Esophagus muscularis mucosa (tissue), 4 donors: Measurements from ENCODE around the gene UBTD2. TPM values are rescaled to one million over a fixed set of nuclear protein-coding genes. Genes with fewer than 3 reads are reported as not detected.

Experiments
- DNase-seq: peaks from one replicate; pipeline ENCODE4 v3.0.0-alpha.2; 2017; ENCODE audit errors: extremely low spot score
- H3K27ac ChIP-seq, 4 donors: fragments of 200-600 bp; sonication (generic); replicated peaks in 1 of 4; 1 replicate in 3 of 4; 2 replicates in 1 of 4; pipeline ENCODE4 v1.5.1; 2016 to 2019; ENCODE audit warnings: mild to moderate bottlenecking in 1 of 4
- H3K27me3 ChIP-seq, 4 donors: fragments of 200-600 bp; sonication (generic); one replicate each; pipeline versions ENCODE4 v1.5.1 to v1.6.0; 2016 to 2019
- H3K36me3 ChIP-seq, 4 donors: fragments of 200-600 bp; sonication (generic); one replicate each; pipeline ENCODE4 v1.5.1; 2016 to 2019
- H3K4me1 ChIP-seq, 4 donors: fragments of 200-600 bp; sonication (generic); one replicate each; pipeline ENCODE4 v1.5.1; 2016 to 2019
- H3K4me3 ChIP-seq, 4 donors: fragments of 200-600 bp; sonication (generic); 1 replicate in 2 of 4; 2 replicates in 2 of 4; pipeline ENCODE4 v1.5.1; 2016 to 2019; ENCODE audit warnings: mild to moderate bottlenecking in 4 of 4, moderate library complexity in 1 of 4
- H3K9me3 ChIP-seq, 4 donors: fragments of 200-600 bp; sonication (generic); 1 replicate in 3 of 4; 2 replicates in 1 of 4; pipeline ENCODE4 v1.5.1; 2016 to 2019
- CTCF ChIP-seq, 3 experiments: fragments of 200-600 bp in 2 of 3; fragments of 450-650 bp in 1 of 3; sonication (generic) in 2 of 3; IDR thresholded peaks; one replicate each; pipeline ENCODE4 v1.5.1; 2017 to 2019; ENCODE audit warnings: antibody characterized with exemption in 3 of 3, mild to moderate bottlenecking in 2 of 3, moderate library complexity in 1 of 3
- EP300 ChIP-seq: sonication (generic); formaldehyde crosslinking; IDR thresholded peaks from one replicate; pipeline ENCODE4 v1.6.1; 2017; ENCODE audit warnings: antibody characterized with exemption
- POLR2A ChIP-seq: fragments of 450-650 bp; IDR thresholded peaks from one replicate; pipeline ENCODE4 v1.6.1; 2017; ENCODE audit warnings: antibody characterized with exemption, moderate library complexity, mild to moderate bottlenecking, low read depth
- POLR2AphosphoS5 ChIP-seq, 2 donors: sonication (generic); formaldehyde crosslinking; IDR thresholded peaks; one replicate each; pipeline ENCODE4 v1.6.1; 2017; ENCODE audit warnings: antibody characterized with exemption in 2 of 2
- WGBS: methylation state at CpG from one replicate; pipeline ENCODE4 v1.1.5; 2018; 5-methylcytosine and 5-hydroxymethylcytosine counted together
- intact Hi-C: fragments of 100-400 bp; cut with DNase I; formaldehyde crosslinking; loops from one replicate; pipeline ENCODE4 v1.15.1; 2023
- total RNA-seq, 4 donors: library from RNA; depleted of rRNA; stranded (reverse); fragments of >200 nt; gene quantifications; one replicate each; pipeline versions ENCODE4 v1.1.0 to v1.2.1, GENCODE V29; 2016

The UBTD2 gene
- total RNA-seq, 4 donors from 2014 or later = 19.4 to 20.0 (median 19.9) TPM

- intact Hi-C loops = no loop called here
- Histone ChIP-seq H3K4me3 (no peak overlapping the region), H3K36me3 (peaks cover 0 to 3% (median 0%) of the 10 kb centered on the region in 4 donors), H3K27ac (no peak overlapping the region), H3K4me1 (peaks cover 0 to 14% (median 7%) of the 10 kb centered on the region in 4 donors), H3K27me3 (no peaks in the 10 kb centered on the region), H3K9me3 (no peaks in the 10 kb centered on the region)
- TF ChIP-seq POLR2AphosphoS5 (IDR thresholded peaks at IDR 0.05) = no peak
- TF ChIP-seq CTCF (IDR thresholded peaks at IDR 0.05) = no peak
- TF ChIP-seq POLR2A = no peak
- no peak for TF ChIP-seq EP300
- DNase-seq = no peak
- WGBS = 82% methylated on average over 14 of the region's 14 CpGs
These were observed 8.4 kb downstream of the UBTD2 start for GRCh38 chr5:172274951-172275753.

GRCh38 chr5:172267943-172268342 is 15.6 kb downstream of the UBTD2 start:
- WGBS = 79% methylated on average over 4 of the region's 4 CpGs
- Histone ChIP-seq H3K36me3 (no peaks in the 10 kb centered on the region), H3K9me3 (no peaks in the 10 kb centered on the region), H3K27ac (no peak overlapping the region), H3K4me3 (no peak overlapping the region), H3K4me1 (peaks cover 14 to 26% (median 18%) of the 10 kb centered on the region in 4 donors), H3K27me3 (no peaks in the 10 kb centered on the region)
- no peak for TF ChIP-seq EP300
- no peak for TF ChIP-seq POLR2A
- no peak for TF ChIP-seq POLR2AphosphoS5 (IDR thresholded peaks at IDR 0.05)
- TF ChIP-seq CTCF (IDR thresholded peaks at IDR 0.05) = no peak
- intact Hi-C loops = no loop called here
- no peak for DNase-seq

- intact Hi-C loops = no loop called here
- Histone ChIP-seq H3K36me3 (peaks cover 0 to 3% (median 0%) of the 10 kb centered on the region in 4 donors), H3K27ac (peak overlapping the region in 1 of 4 donors; percentile 44), H3K27me3 (no peaks in the 10 kb centered on the region), H3K4me3 (no peak overlapping the region), H3K4me1 (peaks cover 16 to 27% (median 21%) of the 10 kb centered on the region in 4 donors), H3K9me3 (no peaks in the 10 kb centered on the region)
- WGBS = 48% methylated on average over 4 of the region's 4 CpGs
- TF ChIP-seq CTCF (IDR thresholded peaks at IDR 0.05) = no peak
- TF ChIP-seq POLR2A = no peak
- no peak for TF ChIP-seq EP300
- no peak for DNase-seq
These were observed 16.9 kb downstream of the UBTD2 start for GRCh38 chr5:172266676-172267092.

- Histone ChIP-seq H3K9me3 (no peaks in the 10 kb centered on the region), H3K36me3 (peaks cover 0 to 3% (median 0%) of the 10 kb centered on the region in 4 donors), H3K27ac (peak overlapping the region in 2 of 4 donors; percentile 44 to 48), H3K4me3 (no peak overlapping the region), H3K27me3 (no peaks in the 10 kb centered on the region), H3K4me1 (peaks cover 16 to 32% (median 22%) of the 10 kb centered on the region in 4 donors)
- TF ChIP-seq POLR2A (no peak), EP300 (no peak), CTCF (IDR thresholded peaks at IDR 0.05) (no peak), POLR2AphosphoS5 (IDR thresholded peaks at IDR 0.05) (no peak)
- intact Hi-C loops = no loop called here
- DNase-seq = no peak
- WGBS = 57% methylated on average over 10 of the region's 10 CpGs
These were observed 17.4 kb downstream of the UBTD2 start for GRCh38 chr5:172266071-172266675.
